Osteoblast (primary cell): Measurements from ENCODE around the gene PTPRN2. TPM values are rescaled to one million over a fixed set of nuclear protein-coding genes. Genes with fewer than 3 reads are reported as not detected.

Experiments used
- DNase-seq: peaks from one replicate; pipeline ENCODE4 v3.0.0; 2011; ENCODE audit warnings: low spot score, mixed read lengths; ENCODE audit not compliant: insufficient read length; ENCODE audit errors: missing footprints
- H2AFZ ChIP-seq: 2 replicates; pipeline ENCODE4 v1.6.0; 2011; ENCODE audit warnings: mild to moderate bottlenecking, low read length
- H3K27ac ChIP-seq: 2 replicates; pipeline ENCODE4 v1.5.1; 2011; ENCODE audit warnings: mild to moderate bottlenecking, low read depth, low read length, moderate library complexity
- H3K27me3 ChIP-seq: 2 replicates; pipeline ENCODE4 v1.6.0; 2012; ENCODE audit warnings: mild to moderate bottlenecking, control low read depth, inconsistent platforms, low read length, moderate library complexity; ENCODE audit not compliant: insufficient read depth
- H3K36me3 ChIP-seq: 2 replicates; pipeline ENCODE4 v1.5.1; 2011; ENCODE audit warnings: mild to moderate bottlenecking, low read length, control low read depth, moderate library complexity; ENCODE audit not compliant: insufficient read depth
- H3K4me1 ChIP-seq: 2 replicates; pipeline ENCODE4 v1.5.1; 2011; ENCODE audit warnings: mild to moderate bottlenecking, low read length, control low read depth, moderate library complexity; ENCODE audit not compliant: insufficient read depth
- H3K4me2 ChIP-seq: 2 replicates; pipeline ENCODE4 v1.6.0; 2011; ENCODE audit warnings: mild to moderate bottlenecking, low read length; ENCODE audit not compliant: insufficient read depth
- H3K4me3 ChIP-seq: fragments of 200-600 bp; sonication (generic); 3 replicates; pipeline ENCODE4 v1.5.1; 2012; ENCODE audit warnings: mild to moderate bottlenecking, low read length, inconsistent platforms; ENCODE audit not compliant: insufficient read depth
- H3K79me2 ChIP-seq: 2 replicates; pipeline ENCODE4 v1.6.0; 2012; ENCODE audit warnings: mild to moderate bottlenecking, low read length, control low read depth, inconsistent platforms; ENCODE audit not compliant: insufficient read depth
- H3K9me3 ChIP-seq: 2 replicates; pipeline ENCODE4 v1.5.1; 2011; ENCODE audit warnings: low read depth, low read length, control low read depth
- H4K20me1 ChIP-seq: 2 replicates; pipeline ENCODE4 v1.6.0; 2012; ENCODE audit warnings: mild to moderate bottlenecking, low read length, control low read depth; ENCODE audit not compliant: insufficient read depth
- total RNA-seq: library from RNA; depleted of rRNA; stranded (reverse); fragments of >200 nt; gene quantifications from 2 replicates; pipeline ENCODE4 v1.2.3, GENCODE V29; 2012
- TF ChIP-seq, protein P1 (sequence below): IDR thresholded peaks from 2 replicates; pipeline ENCODE4 v1.5.1; 2011; ENCODE audit warnings: mild to moderate bottlenecking, low read depth, low read length, moderate library complexity; ENCODE audit errors: extremely low read depth

The PTPRN2 gene
- total RNA-seq, 1 donor: 0.36 TPM

DNA sequence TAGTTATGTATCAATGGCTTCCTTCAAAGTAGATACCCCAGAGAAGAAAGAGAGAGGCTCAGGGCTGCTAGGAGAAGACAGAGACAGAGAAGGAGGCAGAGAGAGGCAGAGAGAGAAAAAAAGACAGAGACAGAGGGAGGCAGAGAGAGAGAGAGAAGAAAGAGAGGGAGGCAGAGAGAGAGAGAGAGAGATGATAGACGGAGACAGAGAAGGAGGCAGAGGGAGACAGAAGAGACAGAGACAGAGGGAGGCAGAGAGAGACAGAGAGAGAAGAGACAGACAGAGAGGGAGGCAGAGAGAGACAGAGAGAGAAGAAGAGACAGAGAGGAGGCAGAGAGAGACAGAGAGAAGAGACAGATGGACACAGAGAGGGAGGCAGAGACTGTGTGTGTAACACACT, 1062.9 kb downstream of the PTPRN2 start:
- no peak for DNase-seq
- H4K20me1 ChIP-seq: no peaks in the 10 kb centered on the region
- H3K79me2 ChIP-seq: no peaks in the 10 kb centered on the region
- no peaks in the 10 kb centered on the region for H3K9me3 ChIP-seq
- H3K4me2 ChIP-seq: no peak overlapping the region
- no peaks in the 10 kb centered on the region for H3K36me3 ChIP-seq
- no peaks in the 10 kb centered on the region for H3K4me1 ChIP-seq
- H3K27ac ChIP-seq: no peak overlapping the region
- no peak overlapping the region for H3K4me3 ChIP-seq
- H2AFZ ChIP-seq: no peak overlapping the region
- TF ChIP-seq, protein P1, sequence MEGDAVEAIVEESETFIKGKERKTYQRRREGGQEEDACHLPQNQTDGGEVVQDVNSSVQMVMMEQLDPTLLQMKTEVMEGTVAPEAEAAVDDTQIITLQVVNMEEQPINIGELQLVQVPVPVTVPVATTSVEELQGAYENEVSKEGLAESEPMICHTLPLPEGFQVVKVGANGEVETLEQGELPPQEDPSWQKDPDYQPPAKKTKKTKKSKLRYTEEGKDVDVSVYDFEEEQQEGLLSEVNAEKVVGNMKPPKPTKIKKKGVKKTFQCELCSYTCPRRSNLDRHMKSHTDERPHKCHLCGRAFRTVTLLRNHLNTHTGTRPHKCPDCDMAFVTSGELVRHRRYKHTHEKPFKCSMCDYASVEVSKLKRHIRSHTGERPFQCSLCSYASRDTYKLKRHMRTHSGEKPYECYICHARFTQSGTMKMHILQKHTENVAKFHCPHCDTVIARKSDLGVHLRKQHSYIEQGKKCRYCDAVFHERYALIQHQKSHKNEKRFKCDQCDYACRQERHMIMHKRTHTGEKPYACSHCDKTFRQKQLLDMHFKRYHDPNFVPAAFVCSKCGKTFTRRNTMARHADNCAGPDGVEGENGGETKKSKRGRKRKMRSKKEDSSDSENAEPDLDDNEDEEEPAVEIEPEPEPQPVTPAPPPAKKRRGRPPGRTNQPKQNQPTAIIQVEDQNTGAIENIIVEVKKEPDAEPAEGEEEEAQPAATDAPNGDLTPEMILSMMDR: no peak
- H3K27me3 ChIP-seq: no peaks in the 10 kb centered on the region

DNA sequence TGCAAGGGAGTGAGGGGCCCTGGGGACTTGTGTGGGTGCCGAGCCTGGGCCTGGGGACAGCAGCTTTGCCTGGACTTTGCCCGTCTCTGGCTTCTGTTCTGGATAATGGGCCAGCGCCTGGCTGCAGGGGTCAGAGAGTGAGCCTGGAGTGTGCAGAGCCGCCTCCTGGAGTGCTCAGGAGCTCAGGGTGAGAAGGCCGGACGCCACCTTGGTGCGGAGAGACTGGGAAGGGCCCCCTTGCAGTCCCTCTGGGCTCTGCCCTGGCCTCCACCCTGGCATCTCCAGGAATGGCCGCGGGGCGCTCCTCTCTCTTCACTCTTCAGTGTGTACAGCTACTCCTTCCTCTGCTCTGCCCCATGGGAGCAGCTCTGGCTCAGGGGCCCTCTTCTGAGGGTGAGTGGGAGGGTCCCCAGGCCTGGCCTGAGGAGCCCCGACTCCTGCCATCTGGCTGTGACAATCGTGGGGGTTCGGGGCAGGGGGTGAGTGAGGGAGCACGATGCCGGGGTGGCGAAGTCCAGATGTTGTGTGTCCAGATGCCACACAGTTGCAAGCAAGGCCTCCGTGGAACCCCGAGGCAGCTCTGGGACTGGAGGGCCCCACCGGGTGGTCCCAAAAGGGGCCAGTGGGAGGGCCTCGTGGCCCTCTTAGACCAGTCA, 1063.7 kb downstream of the PTPRN2 start:
- Histone ChIP-seq H3K36me3 (no peaks in the 10 kb centered on the region), H3K4me1 (no peaks in the 10 kb centered on the region), H3K4me2 (no peak overlapping the region), H2AFZ (no peak overlapping the region), H4K20me1 (no peaks in the 10 kb centered on the region), H3K4me3 (no peak overlapping the region), H3K27ac (no peak overlapping the region), H3K9me3 (no peaks in the 10 kb centered on the region), H3K27me3 (no peaks in the 10 kb centered on the region), H3K79me2 (no peaks in the 10 kb centered on the region)
- TF ChIP-seq, protein P1: no peak
- peak; percentile 74 for DNase-seq

DNA sequence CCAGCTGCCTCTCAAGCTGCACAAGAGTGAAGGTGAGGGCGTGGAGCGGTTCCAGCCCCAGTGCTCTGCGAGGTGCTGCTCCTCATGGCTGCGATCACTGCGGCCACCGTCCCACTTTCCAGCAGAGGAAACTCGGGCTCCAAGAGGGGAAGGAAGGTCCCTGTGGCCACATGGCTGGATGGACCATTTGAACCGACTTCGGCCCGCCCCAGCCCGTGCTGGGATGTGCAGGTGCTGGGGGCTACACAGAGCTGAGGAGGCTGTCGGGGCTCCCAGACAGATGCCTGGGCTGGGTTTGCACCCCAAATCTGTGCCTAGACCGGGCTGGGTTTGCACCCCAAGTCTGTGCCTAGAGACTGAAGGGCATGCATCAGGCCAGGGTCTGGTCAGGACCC, 1064.3 kb downstream of the PTPRN2 start:
- H4K20me1 ChIP-seq: no peaks in the 10 kb centered on the region
- H3K4me1 ChIP-seq: no peaks in the 10 kb centered on the region
- H3K4me3 ChIP-seq: no peak overlapping the region
- DNase-seq: no peak
- H3K79me2 ChIP-seq: no peaks in the 10 kb centered on the region
- no peaks in the 10 kb centered on the region for H3K9me3 ChIP-seq
- no peaks in the 10 kb centered on the region for H3K36me3 ChIP-seq
- H3K27ac ChIP-seq: no peak overlapping the region
- no peak overlapping the region for H2AFZ ChIP-seq
- TF ChIP-seq, protein P1: no peak
- H3K27me3 ChIP-seq: no peaks in the 10 kb centered on the region
- no peak overlapping the region for H3K4me2 ChIP-seq

DNA sequence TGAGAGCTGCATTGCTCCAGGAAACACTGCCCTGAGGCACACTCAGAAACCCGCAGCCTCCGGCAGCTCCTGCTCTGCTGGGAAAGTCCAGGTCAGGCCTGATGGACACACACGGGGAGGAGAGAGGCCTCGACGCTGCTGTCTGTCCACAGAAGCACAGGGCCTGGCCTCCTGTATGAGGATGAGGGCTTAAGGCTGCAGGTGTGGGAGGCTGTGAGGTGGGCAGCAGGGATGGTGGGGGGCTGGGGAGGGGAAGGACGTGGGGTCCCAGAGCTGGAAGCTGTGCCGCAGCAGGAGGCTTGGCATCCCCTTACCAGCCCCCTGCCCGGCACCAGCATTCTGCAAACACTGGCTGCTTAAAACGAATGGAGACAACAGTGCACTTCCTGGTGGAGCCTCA, 1064.7 kb downstream of the PTPRN2 start:
- no peak overlapping the region for H3K4me2 ChIP-seq
- no peaks in the 10 kb centered on the region for H3K36me3 ChIP-seq
- H2AFZ ChIP-seq: no peak overlapping the region
- no peaks in the 10 kb centered on the region for H4K20me1 ChIP-seq
- no peak overlapping the region for H3K4me3 ChIP-seq
- no peaks in the 10 kb centered on the region for H3K27me3 ChIP-seq
- H3K9me3 ChIP-seq: no peaks in the 10 kb centered on the region
- no peaks in the 10 kb centered on the region for H3K4me1 ChIP-seq
- no peak overlapping the region for H3K27ac ChIP-seq
- no peak for DNase-seq
- H3K79me2 ChIP-seq: no peaks in the 10 kb centered on the region
- TF ChIP-seq, protein P1: no peak
